ENCODE data around the gene TNFRSF17.

The TNFRSF17 gene

DNA sequence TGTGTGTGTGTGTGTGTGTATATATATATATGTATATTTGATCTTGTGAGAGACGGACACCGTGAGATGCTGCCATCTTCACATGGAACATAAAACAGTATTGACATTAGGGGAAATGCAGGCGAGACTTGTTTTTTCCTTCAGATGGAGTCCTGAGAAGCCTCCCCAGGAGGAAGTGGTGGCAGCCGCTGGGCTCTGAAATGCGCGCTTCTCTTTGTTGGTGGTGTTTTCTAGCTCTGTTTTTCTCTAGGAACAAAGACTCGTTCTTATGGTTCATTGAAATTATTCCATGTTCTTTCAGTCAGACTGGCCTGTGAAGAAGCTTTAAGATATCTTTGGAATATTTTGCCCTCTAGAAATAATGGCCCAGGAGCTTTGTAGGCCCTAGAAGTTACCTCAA lies 44.5 kb downstream of the TNFRSF17 start:
- no peak for DNase-seq

- DNase-seq, result no peak
Observed at GRCh38 chr16:12009922-12010321, 44.9 kb downstream of the TNFRSF17 start.

DNA sequence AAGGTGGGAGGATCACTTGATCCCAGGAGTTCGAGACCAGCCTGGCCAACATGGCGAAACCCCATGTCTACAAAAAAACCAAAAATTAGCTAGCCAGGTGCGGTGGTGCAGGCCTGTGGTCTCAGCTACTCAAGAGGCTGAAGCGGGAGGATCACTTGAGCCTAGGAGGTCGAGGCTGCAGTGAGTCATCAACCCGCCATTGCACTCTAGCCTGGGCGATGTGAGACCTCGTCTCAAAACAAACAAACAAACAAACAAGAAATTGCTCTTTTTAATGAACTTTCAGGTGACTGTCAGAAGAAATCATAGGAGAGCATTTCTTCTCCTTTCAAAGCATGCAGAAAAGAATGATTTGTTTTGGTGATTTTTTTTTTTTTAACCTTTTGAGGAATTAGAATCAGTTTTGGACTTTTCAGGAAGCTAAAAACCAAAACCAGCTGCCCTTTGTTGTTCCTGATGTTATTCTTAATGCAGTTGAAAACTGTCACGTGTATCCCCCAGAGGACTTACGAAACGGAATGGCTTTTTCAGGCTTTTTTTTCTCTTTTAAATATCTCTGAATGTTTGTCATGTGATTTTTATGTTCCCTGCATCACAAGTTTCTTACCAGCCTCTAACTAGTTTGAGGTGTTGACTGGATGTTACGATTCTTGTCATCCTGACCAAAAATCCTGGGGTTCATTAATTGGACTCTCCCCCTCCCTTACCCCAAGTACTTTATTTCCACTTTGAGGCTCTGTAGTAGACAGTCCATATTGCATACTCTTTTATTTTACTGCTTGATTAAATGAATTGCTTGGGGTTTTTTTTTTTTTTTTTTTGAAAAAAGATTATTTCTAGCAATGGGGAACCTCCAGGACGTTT lies 45.6 kb downstream of the TNFRSF17 start:
- DNase-seq, result no peak

DNA sequence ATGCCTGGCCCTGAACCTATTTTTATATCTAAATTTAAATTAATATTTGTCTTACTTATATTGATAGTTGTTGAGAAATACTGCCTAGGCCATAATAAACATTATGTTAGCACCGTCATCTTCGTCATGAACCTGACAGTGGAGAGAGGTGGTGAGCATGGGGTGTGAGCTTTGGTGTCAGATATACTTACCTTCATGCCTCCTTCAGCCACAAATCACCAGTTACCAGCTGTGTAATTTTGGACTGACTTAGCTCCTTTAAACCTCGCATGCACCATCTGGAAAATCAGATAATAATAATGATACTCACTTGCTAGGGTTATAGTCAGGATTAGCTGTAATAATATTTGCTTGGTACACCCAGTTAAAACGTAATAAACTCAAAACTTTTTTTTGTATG lies 46.6 kb downstream of the TNFRSF17 start:
- DNase-seq, result no peak

DNA sequence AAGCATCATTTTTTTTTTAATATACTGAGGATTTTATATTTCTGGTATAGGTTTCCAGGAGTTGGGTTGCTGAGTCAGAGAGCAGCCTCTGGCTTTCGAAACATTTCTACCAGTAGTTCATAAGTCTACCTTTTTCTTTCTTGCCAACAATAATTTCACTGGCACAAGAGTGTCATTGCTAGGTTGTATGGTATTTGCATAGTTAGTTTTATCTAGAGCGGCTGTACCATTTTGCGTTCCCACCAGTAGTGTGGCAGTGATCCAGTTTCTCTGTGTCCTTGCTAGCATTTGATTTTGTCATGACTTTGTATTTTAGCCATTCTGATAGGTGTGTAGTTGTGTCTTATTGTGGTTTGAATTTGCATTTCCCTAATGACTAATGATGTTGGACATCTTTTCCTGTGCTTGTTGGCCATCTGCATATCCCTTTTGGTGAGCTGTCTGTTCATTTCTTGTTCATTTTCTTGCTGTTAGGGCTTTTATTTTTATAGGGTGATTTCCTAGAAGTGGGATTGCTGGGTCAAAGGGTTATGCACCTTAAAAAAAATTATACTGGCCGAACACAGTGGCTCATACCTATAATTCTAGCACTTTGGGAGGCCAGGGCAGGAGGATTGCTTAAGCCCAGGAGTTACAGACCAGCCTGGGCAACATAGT lies 51.4 kb downstream of the TNFRSF17 start:
- no peak for DNase-seq

DNA sequence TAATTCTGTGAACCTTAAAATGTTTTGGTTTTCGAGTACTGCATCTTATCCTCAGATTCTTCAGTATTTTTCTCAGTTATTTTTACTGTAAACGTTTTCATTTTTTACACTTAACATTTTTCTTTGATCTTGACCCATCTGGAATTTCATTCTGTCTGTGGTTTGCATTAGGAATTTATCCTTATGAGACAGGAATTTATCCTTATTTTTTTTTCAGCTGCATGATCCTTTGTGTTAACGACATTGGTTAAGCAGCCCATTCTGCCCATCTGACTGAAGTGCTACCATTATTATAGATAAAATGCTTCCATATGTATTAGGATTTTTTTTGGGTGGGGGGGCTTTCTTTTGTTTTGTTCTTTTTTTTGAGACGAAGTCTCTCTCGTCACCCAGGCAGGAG lies 52.5 kb downstream of the TNFRSF17 start:
- no peak for DNase-seq
